OCI-LY1 (cell line): ENCODE data around the gene PRKAG3.

Experiments used
- H2AFZ ChIP-seq: fragments of 200-600 bp; sonication (generic), shearing (Covaris generic); 2 replicates; pipeline ENCODE4 v1.6.0; 2014; ENCODE audit warnings: antibody characterized with exemption, mild to moderate bottlenecking, low read length
- H3F3A ChIP-seq: fragments of 200-600 bp; sonication (generic), shearing (Covaris generic); 2 replicates; pipeline ENCODE4 v1.6.0; 2014; ENCODE audit warnings: mild to moderate bottlenecking, antibody characterized with exemption, low read length, moderate library complexity; ENCODE audit not compliant: insufficient read depth
- H3K27ac ChIP-seq: fragments of 200-600 bp; sonication (generic); 2 replicates; pipeline ENCODE4 v1.5.1; 2014; ENCODE audit warnings: low read length, mixed run types, mild to moderate bottlenecking, low read depth; ENCODE audit not compliant: poor library complexity, severe bottlenecking
- H3K27me3 ChIP-seq: fragments of 200-600 bp; sonication (generic); 2 replicates; pipeline ENCODE4 v1.6.0; 2014; ENCODE audit warnings: antibody characterized with exemption, mild to moderate bottlenecking, low read length, moderate library complexity; ENCODE audit not compliant: insufficient read depth
- H3K36me3 ChIP-seq: fragments of 200-600 bp; sonication (generic); 2 replicates; pipeline ENCODE4 v1.6.1; 2014; ENCODE audit warnings: mild to moderate bottlenecking, antibody characterized with exemption, low read length, moderate library complexity, mixed read lengths; ENCODE audit not compliant: insufficient read depth
- H3K4me1 ChIP-seq: fragments of 200-600 bp; sonication (generic); 2 replicates; pipeline ENCODE4 v1.5.1; 2014; ENCODE audit warnings: mild to moderate bottlenecking, low read length, moderate library complexity; ENCODE audit not compliant: insufficient read depth, severe bottlenecking
- H3K4me2 ChIP-seq: fragments of 200-600 bp; sonication (generic), shearing (Covaris generic); 2 replicates; pipeline ENCODE4 v1.6.1; 2014; ENCODE audit warnings: low read length
- H3K4me3 ChIP-seq: fragments of 200-600 bp; sonication (generic); 2 replicates; pipeline ENCODE4 v1.5.1; 2014; ENCODE audit warnings: low read length, low read depth, mild to moderate bottlenecking, mixed read lengths; ENCODE audit not compliant: poor library complexity, severe bottlenecking
- H3K79me2 ChIP-seq: fragments of 200-600 bp; shearing (Covaris generic); 2 replicates; pipeline ENCODE4 v1.6.1; 2016; ENCODE audit warnings: mixed run types, low read length, mixed read lengths; ENCODE audit not compliant: insufficient read depth
- H3K9ac ChIP-seq: fragments of 200-600 bp; sonication (generic), shearing (Covaris generic); 2 replicates; pipeline ENCODE4 v1.6.1; 2014; ENCODE audit warnings: mild to moderate bottlenecking, low read length, mixed read lengths
- H3K9me2 ChIP-seq: fragments of 200-600 bp; sonication (generic), shearing (Covaris generic); 2 replicates; pipeline ENCODE4 v1.6.1; 2014; ENCODE audit warnings: low read depth, mild to moderate bottlenecking, low read length, mixed read lengths
- H3K9me3 ChIP-seq: fragments of 200-600 bp; shearing (Covaris generic); 2 replicates; pipeline ENCODE4 v1.6.1; 2014; ENCODE audit warnings: low read length, mixed read lengths
- H4K20me1 ChIP-seq: fragments of 200-600 bp; sonication (generic), shearing (Covaris generic); 2 replicates; pipeline ENCODE4 v1.6.0; 2016; ENCODE audit warnings: mild to moderate bottlenecking, low read length; ENCODE audit not compliant: insufficient read depth
- EZH2 ChIP-seq: fragments of 200-600 bp; sonication (generic), shearing (Covaris generic); IDR thresholded peaks from 2 replicates; pipeline ENCODE4 v1.8.0; 2017; ENCODE audit warnings: borderline replicate concordance, mixed run types, mild to moderate bottlenecking, antibody characterized with exemption, low read length, moderate library complexity, mixed read lengths
- TF ChIP-seq, protein P1 (sequence below): fragments of 200-600 bp; sonication (generic), shearing (Covaris generic); IDR thresholded peaks from 2 replicates; pipeline ENCODE4 v1.5.1; 2017; ENCODE audit warnings: mild to moderate bottlenecking, antibody characterized with exemption, low read length, moderate library complexity, mixed read lengths

The PRKAG3 gene

DNA sequence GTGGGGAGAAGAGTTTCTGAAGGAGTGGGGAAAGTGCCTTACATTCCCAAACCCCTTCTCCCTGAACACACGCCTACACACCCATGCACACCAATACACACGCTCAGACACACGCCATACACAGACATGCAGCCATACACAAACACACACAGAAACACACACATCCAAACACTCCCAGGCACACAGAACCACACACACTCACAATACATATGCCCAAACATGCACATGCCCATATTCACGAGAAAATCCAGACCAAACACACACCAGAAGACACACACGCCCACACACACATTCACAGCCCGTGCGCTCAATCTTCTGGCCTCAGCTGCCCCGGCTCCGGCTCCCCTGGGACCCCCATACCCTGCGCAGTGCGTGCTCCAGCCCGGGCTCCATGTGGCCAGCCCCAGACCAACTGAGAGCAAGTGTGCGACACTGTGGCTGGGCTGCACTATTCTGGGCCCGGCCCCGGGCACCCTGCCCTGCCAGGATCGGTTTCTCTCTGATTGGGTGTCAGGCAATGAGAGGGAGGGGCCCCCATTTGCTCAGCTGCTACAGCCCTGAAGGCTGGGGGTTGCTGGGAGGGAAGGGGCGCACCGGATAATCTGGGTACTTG lies at the start of gene PRKAG3:
Gene PRKAG3 (minus strand): TSS at position 426 of the 613 bp plus-strand sequence.
- Histone ChIP-seq H3K4me1 (no peaks in the 10 kb centered on the region), H3K9me2 (no peaks in the 10 kb centered on the region), H3K27me3 (no peaks in the 10 kb centered on the region), H3F3A (no peaks in the 10 kb centered on the region), H3K9ac (no peak within 1 kb of the TSS), H3K4me2 (no peak within 1 kb of the TSS), H3K27ac (no peak within 1 kb of the TSS), H3K36me3 (no peaks in the 10 kb centered on the region), H4K20me1 (no peaks in the 10 kb centered on the region), H3K9me3 (no peaks in the 10 kb centered on the region), H3K4me3 (no peak within 1 kb of the TSS), H3K79me2 (no peaks in the 10 kb centered on the region), H2AFZ (no peak within 1 kb of the TSS)
- no peak for TF ChIP-seq EZH2
- TF ChIP-seq, protein P1, sequence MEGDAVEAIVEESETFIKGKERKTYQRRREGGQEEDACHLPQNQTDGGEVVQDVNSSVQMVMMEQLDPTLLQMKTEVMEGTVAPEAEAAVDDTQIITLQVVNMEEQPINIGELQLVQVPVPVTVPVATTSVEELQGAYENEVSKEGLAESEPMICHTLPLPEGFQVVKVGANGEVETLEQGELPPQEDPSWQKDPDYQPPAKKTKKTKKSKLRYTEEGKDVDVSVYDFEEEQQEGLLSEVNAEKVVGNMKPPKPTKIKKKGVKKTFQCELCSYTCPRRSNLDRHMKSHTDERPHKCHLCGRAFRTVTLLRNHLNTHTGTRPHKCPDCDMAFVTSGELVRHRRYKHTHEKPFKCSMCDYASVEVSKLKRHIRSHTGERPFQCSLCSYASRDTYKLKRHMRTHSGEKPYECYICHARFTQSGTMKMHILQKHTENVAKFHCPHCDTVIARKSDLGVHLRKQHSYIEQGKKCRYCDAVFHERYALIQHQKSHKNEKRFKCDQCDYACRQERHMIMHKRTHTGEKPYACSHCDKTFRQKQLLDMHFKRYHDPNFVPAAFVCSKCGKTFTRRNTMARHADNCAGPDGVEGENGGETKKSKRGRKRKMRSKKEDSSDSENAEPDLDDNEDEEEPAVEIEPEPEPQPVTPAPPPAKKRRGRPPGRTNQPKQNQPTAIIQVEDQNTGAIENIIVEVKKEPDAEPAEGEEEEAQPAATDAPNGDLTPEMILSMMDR, result no peak

DNA sequence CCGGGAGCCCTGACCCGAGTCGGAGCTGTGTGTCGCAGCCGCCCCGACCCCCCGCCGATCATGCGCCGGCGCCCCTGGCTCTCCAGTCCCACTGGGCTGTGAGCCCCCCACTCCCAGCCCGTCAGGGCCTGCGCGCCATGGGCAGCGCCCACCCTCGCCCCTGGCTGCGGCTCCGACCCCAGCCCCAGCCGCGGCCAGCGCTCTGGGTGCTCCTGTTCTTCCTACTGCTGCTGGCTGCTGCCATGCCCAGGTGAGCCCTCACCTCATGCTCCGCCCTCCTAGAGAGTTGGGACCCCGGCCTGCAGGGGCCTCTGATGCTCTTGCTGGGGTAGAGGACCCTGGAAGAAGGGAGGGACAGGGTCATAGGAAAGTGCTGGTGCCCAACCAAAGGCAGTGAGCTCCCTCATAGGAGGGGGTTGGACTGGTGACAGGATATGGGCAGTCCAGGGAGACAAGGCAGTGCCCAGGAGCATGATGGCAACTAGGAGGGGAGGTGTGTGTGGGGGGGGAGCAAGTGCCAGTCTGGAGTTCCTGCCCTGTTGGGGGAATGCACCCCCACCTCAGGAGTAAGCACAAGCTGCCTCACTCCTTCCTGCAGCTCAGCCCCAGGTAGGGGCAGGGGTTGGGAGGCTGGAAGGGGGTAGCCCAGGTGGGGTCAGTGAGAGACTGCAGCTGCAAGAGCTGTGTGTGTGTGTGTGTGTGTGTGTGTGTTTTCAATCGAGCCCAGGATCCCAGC lies 49.4 kb upstream of the PRKAG3 start:
- H3K9me3 ChIP-seq, result no peaks in the 10 kb centered on the region
- H3K4me3 ChIP-seq, result peak overlapping the region; percentile 63
- no peaks in the 10 kb centered on the region for H3K79me2 ChIP-seq
- no peaks in the 10 kb centered on the region for H3F3A ChIP-seq
- H4K20me1 ChIP-seq, result no peaks in the 10 kb centered on the region
- H3K4me1 ChIP-seq, result peaks cover 89% of the 10 kb centered on the region
- H3K27me3 ChIP-seq, result no peaks in the 10 kb centered on the region
- peak overlapping the region; percentile 62 for H3K4me2 ChIP-seq
- H3K9ac ChIP-seq, result peak overlapping the region; percentile 70; the same call in 1 of the 2 replicates
- no peak overlapping the region for H2AFZ ChIP-seq
- no peaks in the 10 kb centered on the region for H3K9me2 ChIP-seq
- H3K36me3 ChIP-seq, result no peaks in the 10 kb centered on the region; the same call in 1 of the 2 replicates
- no peak for TF ChIP-seq EZH2
- TF ChIP-seq, protein P1, result no peak
- H3K27ac ChIP-seq, result peak overlapping the region; percentile 89

DNA sequence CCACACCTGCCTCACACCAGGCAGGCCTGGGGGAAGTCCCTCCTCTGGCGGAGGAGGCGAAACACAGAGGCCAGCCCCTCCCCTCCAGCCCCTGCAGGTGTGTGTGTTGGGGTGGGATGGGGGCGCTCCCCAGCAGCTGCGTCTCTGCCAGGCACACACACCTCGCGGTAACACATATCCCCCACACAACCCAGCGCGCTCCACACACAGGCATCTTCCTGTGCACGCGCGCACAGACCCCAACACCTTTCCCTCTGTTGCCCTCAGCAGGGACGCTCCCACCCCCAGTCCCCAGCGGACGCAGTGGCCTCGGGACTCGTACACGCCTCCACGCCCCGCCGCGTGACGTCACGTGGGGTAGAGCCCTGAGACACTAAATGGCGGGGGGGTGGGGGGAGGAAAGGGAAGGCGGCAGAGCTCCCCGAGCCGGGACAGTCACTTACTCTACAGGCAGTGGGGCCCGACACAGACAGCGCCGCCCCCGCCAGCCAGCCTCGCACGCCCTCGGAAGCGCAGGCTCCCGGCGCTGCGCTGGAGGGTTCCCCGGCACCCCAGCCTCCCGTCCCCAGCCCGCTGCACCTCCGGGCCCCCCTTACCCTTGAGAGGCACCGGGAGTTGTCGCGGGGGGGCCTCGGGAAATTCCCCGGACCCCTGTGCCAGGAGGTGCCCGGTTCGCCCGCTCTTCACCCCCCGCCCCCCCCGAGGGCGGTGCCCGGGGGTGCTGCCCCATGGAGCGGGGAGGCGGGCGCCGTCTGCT lies 48.7 kb upstream of the PRKAG3 start, which contains the start of gene WNT10A:
Gene WNT10A (plus strand): TSS at position 751 of the 757 bp plus-strand sequence. CDS start 144 bp downstream, outside the sequence.
- Histone ChIP-seq H3K27ac (peak within 1 kb of the TSS; percentile 89), H3K9me2 (no peaks in the 10 kb centered on the region), H3K4me2 (peak within 1 kb of the TSS; percentile 62), H2AFZ (no peak within 1 kb of the TSS), H3K9ac (peak within 1 kb of the TSS; percentile 70), H3K79me2 (no peaks in the 10 kb centered on the region), H3F3A (no peaks in the 10 kb centered on the region), H3K4me3 (peak within 1 kb of the TSS; percentile 63), H3K36me3 (no peaks in the 10 kb centered on the region; the same call in 1 of the 2 replicates), H3K27me3 (no peaks in the 10 kb centered on the region), H4K20me1 (no peaks in the 10 kb centered on the region), H3K9me3 (no peaks in the 10 kb centered on the region), H3K4me1 (peaks cover 81% of the 10 kb centered on the region)
- TF ChIP-seq EZH2, result no peak
- TF ChIP-seq, protein P1, result no peak
